ENCODE results near the gene COPS8. TPM values are rescaled to one million over a fixed set of nuclear protein-coding genes. Genes with fewer than 3 reads are reported as not detected.

COPS8 gene
- polyA plus RNA-seq, 1 experiment = 139 TPM

- Histone ChIP-seq H3K27ac (ENCODE audit: low read depth, low read length) (no peak overlapping the region), H3K27me3 (ENCODE audit: control insufficient read depth, insufficient read depth, low read length) (no peaks in the 10 kb centered on the region), H3K4me3 (ENCODE audit: low read depth, low read length) (no peak overlapping the region), H3K9me3 (ENCODE audit: control insufficient read depth, insufficient read depth, low read length) (peaks cover 5% of the 10 kb centered on the region; the same call in 1 of the 2 replicates)
- ChIA-PET POLR2A (no interaction called here), CTCF (interaction anchor here (1.2 to 2.7 kb wide), 4 partner anchors 10 to 1306 kb away, joined by 3 to 10 read pairs (median 6); no protein-coding TSS in a partner anchor)
- DNase-seq (ENCODE audit: low read depth, low spot score) = no peak
- TF ChIP-seq CTCF (IDR thresholded peaks at IDR 0.05; ENCODE audit: low read depth, low read length) = peak; percentile 89
Observed at GRCh38 chr2:237072067-237072931, 13.4 kb upstream of the COPS8 start.

- Histone ChIP-seq H3K27ac (ENCODE audit: low read depth, low read length) (peak overlapping the region; percentile 90), H3K27me3 (ENCODE audit: control insufficient read depth, insufficient read depth, low read length) (no peaks in the 10 kb centered on the region), H3K9me3 (ENCODE audit: control insufficient read depth, insufficient read depth, low read length) (peaks cover 5% of the 10 kb centered on the region; the same call in 1 of the 2 replicates), H3K4me3 (ENCODE audit: low read depth, low read length) (no peak overlapping the region)
- peak; percentile 82 for DNase-seq (ENCODE audit: low read depth, low spot score)
- ChIA-PET CTCF (interaction anchor here (0.6 to 2.7 kb wide), 6 partner anchors 11 to 1307 kb away, joined by 3 to 10 read pairs (median 4); partner anchors contain the start of gene COPS8), POLR2A (interaction anchor here (1.7 kb wide), 1 partner anchor 12 kb away, joined by 7 read pairs; no protein-coding TSS in a partner anchor)
- TF ChIP-seq CTCF (IDR thresholded peaks at IDR 0.05; ENCODE audit: low read depth, low read length) = no peak
Observed at GRCh38 chr2:237073552-237073951, 12.1 kb upstream of the COPS8 start.

- ChIA-PET CTCF (interaction anchor here (1.0 to 2.7 kb wide), 4 partner anchors 11 to 721 kb away, joined by 6 to 11 read pairs (median 9); partner anchors contain the start of gene COPS8), POLR2A (interaction anchor here (1.7 kb wide), 1 partner anchor 11 kb away, joined by 7 read pairs; no protein-coding TSS in a partner anchor)
- Histone ChIP-seq H3K27me3 (ENCODE audit: control insufficient read depth, insufficient read depth, low read length) (no peaks in the 10 kb centered on the region), H3K4me3 (ENCODE audit: low read depth, low read length) (no peak overlapping the region), H3K9me3 (ENCODE audit: control insufficient read depth, insufficient read depth, low read length) (peaks cover 5% of the 10 kb centered on the region; the same call in 1 of the 2 replicates), H3K27ac (ENCODE audit: low read depth, low read length) (peak overlapping the region; percentile 90)
- TF ChIP-seq CTCF (IDR thresholded peaks at IDR 0.05; ENCODE audit: low read depth, low read length) = no peak
- DNase-seq (ENCODE audit: low read depth, low spot score) = no peak
Observed at GRCh38 chr2:237074211-237074993, 11.3 kb upstream of the COPS8 start.

- no peak for TF ChIP-seq CTCF (IDR thresholded peaks at IDR 0.05; ENCODE audit: low read depth, low read length)
- no peak overlapping the region for H3K27ac ChIP-seq (ENCODE audit: low read depth, low read length)
- CTCF ChIA-PET = interaction anchor here (0.6 to 1.7 kb wide), 3 partner anchors 9 to 723 kb away, joined by 3 to 11 read pairs (median 8); partner anchors contain the start of gene COPS8
- no peak for DNase-seq (ENCODE audit: low read depth, low spot score)
- H3K9me3 ChIP-seq (ENCODE audit: control insufficient read depth, insufficient read depth, low read length) = peaks cover 2% of the 10 kb centered on the region; the same call in 1 of the 2 replicates
- POLR2A ChIA-PET = no interaction called here
- H3K27me3 ChIP-seq (ENCODE audit: control insufficient read depth, insufficient read depth, low read length) = no peaks in the 10 kb centered on the region
- H3K4me3 ChIP-seq (ENCODE audit: low read depth, low read length) = no peak overlapping the region
Observed at GRCh38 chr2:237075749-237076599, 9.7 kb upstream of the COPS8 start.
